NB4 (cell line): ENCODE measurements around the gene SULF2.

Experiments used
- CTCF ChIP-seq: IDR thresholded peaks from one replicate; pipeline ENCODE4 v1.5.1; 2012; ENCODE audit warnings: low read depth, low read length
- MYC ChIP-seq: IDR thresholded peaks from 2 replicates; pipeline ENCODE4 v1.6.1; 2011; ENCODE audit warnings: low read depth, low read length
- POLR2A ChIP-seq: IDR thresholded peaks from 2 replicates; pipeline ENCODE4 v1.6.1; 2011; ENCODE audit warnings: mild to moderate bottlenecking; ENCODE audit not compliant: insufficient read length; ENCODE audit errors: extremely low read depth

GRCh38 chr20:47708953-47709833 lies 76.1 kb downstream of the SULF2 start:
- no peak for TF ChIP-seq MYC
- no peak for TF ChIP-seq POLR2A
- no peak for TF ChIP-seq CTCF
